Measurements from ENCODE around the gene PCDHGC5. TPM values are rescaled to one million over a fixed set of nuclear protein-coding genes. Genes with fewer than 3 reads are reported as not detected.

PCDHGC5 gene
- total RNA-seq, 1 donor, result 3.6 TPM

DNA sequence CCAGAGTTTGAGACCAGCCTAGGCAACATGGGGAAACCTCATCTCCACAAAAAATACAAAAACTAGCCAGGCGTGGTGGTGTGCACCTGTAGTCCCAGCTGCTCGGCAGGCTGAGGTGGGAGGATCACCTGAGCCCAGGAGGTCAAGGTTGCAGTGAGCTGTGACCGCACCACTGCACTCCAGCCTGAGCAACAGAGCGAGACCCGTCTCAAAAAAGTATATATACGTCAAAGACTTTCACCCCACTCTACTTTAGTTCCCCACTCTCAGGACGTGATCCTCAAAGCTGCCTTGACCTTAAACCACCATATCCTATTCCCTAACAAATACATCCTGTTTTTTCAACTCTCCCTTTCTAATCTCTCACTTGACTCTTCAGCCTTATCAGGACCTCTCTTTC, 41.0 kb downstream of the PCDHGC5 start:
- H3K27me3 ChIP-seq (ENCODE audit: insufficient read depth, low read length), result no peaks in the 10 kb centered on the region
- peaks cover 32% of the 10 kb centered on the region for H3K4me1 ChIP-seq (ENCODE audit: insufficient read depth, low read length)
- no peak overlapping the region for H3K4me3 ChIP-seq (ENCODE audit: insufficient read depth, low read length)
- no peaks in the 10 kb centered on the region for H3K79me2 ChIP-seq (ENCODE audit: insufficient read depth, low read length)
- H3K4me2 ChIP-seq (ENCODE audit: insufficient read depth, low read length), result no peak overlapping the region
- H4K20me1 ChIP-seq (ENCODE audit: insufficient read depth, low read length), result no peaks in the 10 kb centered on the region
- no peak for DNase-seq (ENCODE audit: insufficient read length, low spot score, missing footprints)
- TF ChIP-seq, protein P1, sequence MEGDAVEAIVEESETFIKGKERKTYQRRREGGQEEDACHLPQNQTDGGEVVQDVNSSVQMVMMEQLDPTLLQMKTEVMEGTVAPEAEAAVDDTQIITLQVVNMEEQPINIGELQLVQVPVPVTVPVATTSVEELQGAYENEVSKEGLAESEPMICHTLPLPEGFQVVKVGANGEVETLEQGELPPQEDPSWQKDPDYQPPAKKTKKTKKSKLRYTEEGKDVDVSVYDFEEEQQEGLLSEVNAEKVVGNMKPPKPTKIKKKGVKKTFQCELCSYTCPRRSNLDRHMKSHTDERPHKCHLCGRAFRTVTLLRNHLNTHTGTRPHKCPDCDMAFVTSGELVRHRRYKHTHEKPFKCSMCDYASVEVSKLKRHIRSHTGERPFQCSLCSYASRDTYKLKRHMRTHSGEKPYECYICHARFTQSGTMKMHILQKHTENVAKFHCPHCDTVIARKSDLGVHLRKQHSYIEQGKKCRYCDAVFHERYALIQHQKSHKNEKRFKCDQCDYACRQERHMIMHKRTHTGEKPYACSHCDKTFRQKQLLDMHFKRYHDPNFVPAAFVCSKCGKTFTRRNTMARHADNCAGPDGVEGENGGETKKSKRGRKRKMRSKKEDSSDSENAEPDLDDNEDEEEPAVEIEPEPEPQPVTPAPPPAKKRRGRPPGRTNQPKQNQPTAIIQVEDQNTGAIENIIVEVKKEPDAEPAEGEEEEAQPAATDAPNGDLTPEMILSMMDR (IDR thresholded peaks at IDR 0.05; ENCODE audit: extremely low read depth, low read depth, low read length), result no peak
- no peak overlapping the region for H2AFZ ChIP-seq (ENCODE audit: low read length)
- H3K27ac ChIP-seq (ENCODE audit: low read depth, low read length), result peak overlapping the region; percentile 65
- H3K36me3 ChIP-seq (ENCODE audit: insufficient read depth, low read length), result peaks cover 24% of the 10 kb centered on the region
- H3K9me3 ChIP-seq (ENCODE audit: low read depth, low read length), result no peaks in the 10 kb centered on the region

DNA sequence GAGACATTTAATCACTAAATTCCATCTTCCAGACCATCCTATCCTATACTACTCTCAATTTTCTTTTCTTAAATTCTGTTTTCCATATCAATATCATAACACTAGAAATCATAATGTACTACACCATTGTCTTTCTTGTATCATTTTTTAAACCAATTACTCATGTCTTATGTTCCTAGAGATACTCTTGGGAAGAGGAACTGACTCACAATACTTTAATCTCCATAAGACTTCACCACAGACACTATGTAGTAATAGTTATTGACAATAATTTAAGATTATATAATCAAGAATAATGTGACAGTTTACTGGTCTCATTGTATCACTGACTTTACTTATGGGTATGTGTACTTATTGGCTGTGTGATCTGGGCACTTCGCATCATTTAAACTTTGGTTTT, 43.8 kb downstream of the PCDHGC5 start:
- Histone ChIP-seq H3K4me1 (ENCODE audit: insufficient read depth, low read length) (peaks cover 17% of the 10 kb centered on the region), H3K4me3 (ENCODE audit: insufficient read depth, low read length) (no peak overlapping the region), H3K27me3 (ENCODE audit: insufficient read depth, low read length) (no peaks in the 10 kb centered on the region), H3K9me3 (ENCODE audit: low read depth, low read length) (no peaks in the 10 kb centered on the region), H3K36me3 (ENCODE audit: insufficient read depth, low read length) (peaks cover 8% of the 10 kb centered on the region), H3K4me2 (ENCODE audit: insufficient read depth, low read length) (no peak overlapping the region), H3K27ac (ENCODE audit: low read depth, low read length) (no peak overlapping the region), H4K20me1 (ENCODE audit: insufficient read depth, low read length) (no peaks in the 10 kb centered on the region), H3K79me2 (ENCODE audit: insufficient read depth, low read length) (no peaks in the 10 kb centered on the region), H2AFZ (ENCODE audit: low read length) (no peak overlapping the region)
- no peak for DNase-seq (ENCODE audit: insufficient read length, low spot score, missing footprints)
- TF ChIP-seq, protein P1 (IDR thresholded peaks at IDR 0.05; ENCODE audit: extremely low read depth, low read depth, low read length), result no peak

DNA sequence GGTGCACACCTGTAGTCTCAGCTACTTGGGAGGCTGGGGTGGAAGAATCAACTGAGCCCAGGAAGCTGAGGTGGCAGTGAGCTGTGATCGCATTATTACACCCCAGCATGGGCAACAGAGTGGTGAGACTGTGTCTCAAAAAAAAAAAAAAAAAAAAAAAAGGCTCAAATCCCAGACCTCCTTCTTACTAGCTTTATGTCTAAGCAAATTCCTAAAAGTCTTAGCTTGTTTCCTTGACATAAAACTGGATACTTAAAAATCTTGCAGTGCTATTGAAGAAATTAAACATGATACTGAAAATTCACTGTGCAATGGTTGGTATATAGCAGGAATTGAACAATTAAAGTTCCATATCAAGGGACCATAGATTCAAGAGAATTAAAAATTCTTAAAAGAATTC, 45.0 kb downstream of the PCDHGC5 start:
- peaks cover 9% of the 10 kb centered on the region for H3K4me1 ChIP-seq (ENCODE audit: insufficient read depth, low read length)
- no peaks in the 10 kb centered on the region for H4K20me1 ChIP-seq (ENCODE audit: insufficient read depth, low read length)
- no peaks in the 10 kb centered on the region for H3K79me2 ChIP-seq (ENCODE audit: insufficient read depth, low read length)
- no peaks in the 10 kb centered on the region for H3K36me3 ChIP-seq (ENCODE audit: insufficient read depth, low read length)
- H3K27me3 ChIP-seq (ENCODE audit: insufficient read depth, low read length), result no peaks in the 10 kb centered on the region
- TF ChIP-seq, protein P1 (IDR thresholded peaks at IDR 0.05; ENCODE audit: extremely low read depth, low read depth, low read length), result no peak
- H3K4me2 ChIP-seq (ENCODE audit: insufficient read depth, low read length), result no peak overlapping the region
- DNase-seq (ENCODE audit: insufficient read length, low spot score, missing footprints), result no peak
- no peak overlapping the region for H3K27ac ChIP-seq (ENCODE audit: low read depth, low read length)
- no peak overlapping the region for H3K4me3 ChIP-seq (ENCODE audit: insufficient read depth, low read length)
- no peaks in the 10 kb centered on the region for H3K9me3 ChIP-seq (ENCODE audit: low read depth, low read length)
- H2AFZ ChIP-seq (ENCODE audit: low read length), result no peak overlapping the region

DNA sequence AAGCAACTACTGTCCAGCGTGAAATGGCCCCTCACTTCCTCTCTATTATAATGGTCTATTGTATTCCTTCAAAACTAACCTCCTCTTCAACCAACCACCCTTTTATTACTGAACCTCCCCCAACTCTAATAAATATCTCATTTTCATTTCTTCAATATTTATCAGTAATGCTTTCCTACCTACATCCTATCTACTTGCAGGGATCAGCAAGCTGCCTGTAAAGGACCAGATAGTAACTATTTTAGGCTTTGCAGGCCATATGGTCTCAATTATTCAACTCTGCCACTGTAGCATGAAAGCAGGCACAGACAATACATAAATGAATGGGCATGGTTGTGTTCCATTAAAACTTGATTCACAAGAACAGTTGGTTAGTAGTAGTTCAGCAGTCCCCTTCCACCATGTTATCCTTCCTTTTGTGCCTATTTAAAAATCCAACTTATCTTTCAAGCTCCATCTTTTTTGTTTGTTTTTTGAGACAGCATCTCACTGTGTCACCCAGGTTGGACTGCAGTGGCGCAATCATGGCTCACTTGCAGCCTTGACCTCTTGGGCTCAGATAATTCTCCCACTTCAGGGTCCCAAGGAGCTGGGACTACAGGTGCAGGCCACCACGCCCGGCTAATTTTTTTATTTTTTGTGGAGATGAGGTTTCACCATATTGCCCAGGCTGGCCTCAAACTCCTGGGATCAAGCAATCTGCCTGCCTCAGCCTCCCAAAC, 45.8 kb downstream of the PCDHGC5 start:
- Histone ChIP-seq H3K36me3 (ENCODE audit: insufficient read depth, low read length) (no peaks in the 10 kb centered on the region), H3K4me1 (ENCODE audit: insufficient read depth, low read length) (peaks cover 1% of the 10 kb centered on the region)

More for the DNA sequence above, 45.8 kb downstream of the PCDHGC5 start:
- H3K27me3 ChIP-seq (ENCODE audit: insufficient read depth, low read length), result no peaks in the 10 kb centered on the region
- H3K27ac ChIP-seq (ENCODE audit: low read depth, low read length), result no peak overlapping the region
- H3K79me2 ChIP-seq (ENCODE audit: insufficient read depth, low read length), result no peaks in the 10 kb centered on the region
- no peak overlapping the region for H2AFZ ChIP-seq (ENCODE audit: low read length)
- TF ChIP-seq, protein P1 (IDR thresholded peaks at IDR 0.05; ENCODE audit: extremely low read depth, low read depth, low read length), result no peak
- H3K4me3 ChIP-seq (ENCODE audit: insufficient read depth, low read length), result no peak overlapping the region
- H3K9me3 ChIP-seq (ENCODE audit: low read depth, low read length), result no peaks in the 10 kb centered on the region
- no peak overlapping the region for H3K4me2 ChIP-seq (ENCODE audit: insufficient read depth, low read length)
- no peaks in the 10 kb centered on the region for H4K20me1 ChIP-seq (ENCODE audit: insufficient read depth, low read length)
- DNase-seq (ENCODE audit: insufficient read length, low spot score, missing footprints), result no peak

Other genes with a start within 250 kb of the PCDHGC5 start
- gene PCDHB15, start 243.7 kb upstream of the PCDHGC5 start, total RNA-seq, result 0.88 and 1.1 TPM in 2 replicates
- 0.36 and 0.59 TPM in 2 replicates for gene SLC25A2, start 185.0 kb upstream of the PCDHGC5 start, total RNA-seq
- 44.2 and 48.1 TPM in 2 replicates for gene TAF7, start 168.3 kb upstream of the PCDHGC5 start, total RNA-seq
- 1.1 and 1.5 TPM in 2 replicates for gene PCDHGA1, start 158.6 kb upstream of the PCDHGC5 start, total RNA-seq
- 2.7 and 2.9 TPM in 2 replicates for gene PCDHGA2, start 150.3 kb upstream of the PCDHGC5 start, total RNA-seq
- 2.4 and 2.9 TPM in 2 replicates for gene PCDHGA3, start 145.3 kb upstream of the PCDHGC5 start, total RNA-seq
- 3.3 and 5.0 TPM in 2 replicates for gene PCDHGB1, start 139.0 kb upstream of the PCDHGC5 start, total RNA-seq
- 6.8 and 6.9 TPM in 2 replicates for gene PCDHGA4, start 134.1 kb upstream of the PCDHGC5 start, total RNA-seq
- gene PCDHGB2, start 129.1 kb upstream of the PCDHGC5 start, total RNA-seq, result 4.3 and 5.6 TPM in 2 replicates
- gene PCDHGA5, start 124.9 kb upstream of the PCDHGC5 start, total RNA-seq, result 2.5 and 2.7 TPM in 2 replicates
- gene PCDHGB3, start 118.8 kb upstream of the PCDHGC5 start, total RNA-seq, result 6.2 and 8.0 TPM in 2 replicates
- gene PCDHGA6, start 115.2 kb upstream of the PCDHGC5 start, total RNA-seq, result 5.0 and 5.1 TPM in 2 replicates
- gene PCDHGA7, start 106.3 kb upstream of the PCDHGC5 start, total RNA-seq, result 6.5 TPM in 2 replicates
- 14.1 and 15.9 TPM in 2 replicates for gene PCDHGB4, start 101.4 kb upstream of the PCDHGC5 start, total RNA-seq
- gene PCDHGA8, start 96.4 kb upstream of the PCDHGC5 start, total RNA-seq, result 3.5 and 3.6 TPM in 2 replicates
- 21.5 and 24.2 TPM in 2 replicates for gene PCDHGB5, start 91.1 kb upstream of the PCDHGC5 start, total RNA-seq
- 6.2 and 6.5 TPM in 2 replicates for gene PCDHGA9, start 86.3 kb upstream of the PCDHGC5 start, total RNA-seq
- 6.2 and 8.0 TPM in 2 replicates for gene PCDHGB6, start 81.1 kb upstream of the PCDHGC5 start, total RNA-seq
- gene PCDHGA10, start 76.1 kb upstream of the PCDHGC5 start, total RNA-seq, result 23.2 and 24.8 TPM in 2 replicates
- gene PCDHGB7, start 71.4 kb upstream of the PCDHGC5 start, total RNA-seq, result 18.5 and 19.2 TPM in 2 replicates
- gene PCDHGA11, start 68.0 kb upstream of the PCDHGC5 start, total RNA-seq, result 12.3 and 16.5 TPM in 2 replicates
- 20.6 and 33.6 TPM in 2 replicates for gene PCDHGA12, start 58.6 kb upstream of the PCDHGC5 start, total RNA-seq
- 59.4 and 91.3 TPM in 2 replicates for gene PCDHGC3, start 13.1 kb upstream of the PCDHGC5 start, total RNA-seq
- gene PCDHGC4, start 4.1 kb upstream of the PCDHGC5 start, total RNA-seq, result 2.9 and 3.8 TPM in 2 replicates
- 18.5 and 19.2 TPM in 2 replicates for gene DIAPH1, start 129.9 kb downstream of the PCDHGC5 start, total RNA-seq
- gene HDAC3, start 147.8 kb downstream of the PCDHGC5 start, total RNA-seq, result 47.8 and 50.4 TPM in 2 replicates
- 4.4 and 5.1 TPM in 2 replicates for gene RELL2, start 147.9 kb downstream of the PCDHGC5 start, total RNA-seq
- 21.8 and 22.4 TPM in 2 replicates for gene FCHSD1, start 162.3 kb downstream of the PCDHGC5 start, total RNA-seq
- 2.1 and 2.2 TPM in 2 replicates for gene ARAP3, start 193.1 kb downstream of the PCDHGC5 start, total RNA-seq